ENCODE measurements around the gene SLC4A11.

GRCh38 chr20:3233131-3233990 lies 5.6 kb downstream of the SLC4A11 start:
- no peak for TF ChIP-seq CTCF (IDR thresholded peaks at IDR 0.05)
- TF ChIP-seq JUNB (IDR thresholded peaks at IDR 0.05): no peak
- TF ChIP-seq PBX3 (IDR thresholded peaks at IDR 0.05): no peak
